ENCODE results near the gene COL13A1. TPM values are rescaled to one million over a fixed set of nuclear protein-coding genes. Genes with fewer than 3 reads are reported as not detected.

COL13A1 gene
- total RNA-seq, 1 donor from 2014 or later: 0.89 TPM

GRCh38 chr10:69874449-69874848, 72.7 kb downstream of the COL13A1 start:
- ATAC-seq (ENCODE audit: poor library complexity): no peak
- no peak for DNase-seq
- intact Hi-C loops (cut with DNase I): no loop called here

GRCh38 chr10:69875856-69876255, 74.2 kb downstream of the COL13A1 start:
- no peak for ATAC-seq (ENCODE audit: poor library complexity)
- no peak for DNase-seq
- intact Hi-C loops (cut with DNase I): no loop called here

GRCh38 chr10:69876286-69876685, 74.6 kb downstream of the COL13A1 start:
- intact Hi-C loops (cut with DNase I): no loop called here
- DNase-seq: no peak
- no peak for ATAC-seq (ENCODE audit: poor library complexity)

- DNase-seq (no peak), ATAC-seq (ENCODE audit: poor library complexity) (no peak)
- intact Hi-C loops (cut with DNase I): no loop called here
Observed at GRCh38 chr10:69876931-69877330, 75.2 kb downstream of the COL13A1 start.

- ATAC-seq (ENCODE audit: poor library complexity) (peak; percentile 77), DNase-seq (peak; percentile 73)
- intact Hi-C loops (cut with DNase I): no loop called here
Observed at GRCh38 chr10:69878038-69878437, 76.3 kb downstream of the COL13A1 start.

- DNase-seq: no peak
- intact Hi-C loops (cut with DNase I): no loop called here
- ATAC-seq (ENCODE audit: poor library complexity): no peak
Observed at GRCh38 chr10:69878951-69879350, 77.2 kb downstream of the COL13A1 start.

GRCh38 chr10:69879634-69880257, 78.0 kb downstream of the COL13A1 start:
- ATAC-seq (ENCODE audit: poor library complexity) (no peak), DNase-seq (no peak)
- intact Hi-C loops (cut with DNase I): no loop called here

GRCh38 chr10:69880301-69881081, 78.8 kb downstream of the COL13A1 start:
- intact Hi-C loops (cut with DNase I): no loop called here
- ATAC-seq (ENCODE audit: poor library complexity) (no peak), DNase-seq (no peak)

GRCh38 chr10:69881202-69881601, 79.5 kb downstream of the COL13A1 start:
- peak; percentile 33 for DNase-seq
- intact Hi-C loops (cut with DNase I): no loop called here
- no peak for ATAC-seq (ENCODE audit: poor library complexity)

GRCh38 chr10:69883310-69884023, 81.8 kb downstream of the COL13A1 start:
- intact Hi-C loops (cut with DNase I): no loop called here
- ATAC-seq (ENCODE audit: poor library complexity) (no peak), DNase-seq (no peak)

GRCh38 chr10:69884024-69884367, 82.3 kb downstream of the COL13A1 start:
- ATAC-seq (ENCODE audit: poor library complexity) (no peak), DNase-seq (peak; percentile 29)
- intact Hi-C loops (cut with DNase I): no loop called here

GRCh38 chr10:69884686-69885085, 83.0 kb downstream of the COL13A1 start:
- intact Hi-C loops (cut with DNase I): no loop called here
- no peak for ATAC-seq (ENCODE audit: poor library complexity)

GRCh38 chr10:69885379-69886013, 83.8 kb downstream of the COL13A1 start:
- DNase-seq (no peak), ATAC-seq (ENCODE audit: poor library complexity) (no peak)
- intact Hi-C loops (cut with DNase I): no loop called here

More at GRCh38 chr10:69884686-69885085, 83.0 kb downstream of the COL13A1 start:
- no peak for DNase-seq

- ATAC-seq (ENCODE audit: poor library complexity) (no peak), DNase-seq (no peak)
- intact Hi-C loops (cut with DNase I): no loop called here
Observed at GRCh38 chr10:69888882-69889584, 87.3 kb downstream of the COL13A1 start.

- DNase-seq (no peak), ATAC-seq (ENCODE audit: poor library complexity) (no peak)
- intact Hi-C loops (cut with DNase I): no loop called here
Observed at GRCh38 chr10:69890065-69890847, 88.5 kb downstream of the COL13A1 start.

- intact Hi-C loops (cut with DNase I): no loop called here
- ATAC-seq (ENCODE audit: poor library complexity) (no peak), DNase-seq (no peak)
Observed at GRCh38 chr10:69891057-69891617, 89.4 kb downstream of the COL13A1 start.

GRCh38 chr10:69892406-69892805, 90.7 kb downstream of the COL13A1 start:
- DNase-seq: no peak
- intact Hi-C loops (cut with DNase I): no loop called here
- ATAC-seq (ENCODE audit: poor library complexity): no peak

- ATAC-seq (ENCODE audit: poor library complexity) (no peak), DNase-seq (no peak)
- intact Hi-C loops (cut with DNase I): no loop called here
Observed at GRCh38 chr10:69892816-69893215, 91.1 kb downstream of the COL13A1 start.
